Chondrocyte (in vitro differentiated cells): Measurements from ENCODE around the gene QKI. TPM values are rescaled to one million over a fixed set of nuclear protein-coding genes. Genes with fewer than 3 reads are reported as not detected.

Experiments used
- DNase-seq: peaks from one replicate; pipeline ENCODE4 v3.0.0; 2021; ENCODE audit warnings: mixed read lengths, low spot score
- H3K27ac Mint-ChIP-seq: one replicate; pipeline ENCODE4 v1.8.0; 2021; ENCODE audit warnings: mild to moderate bottlenecking, moderate library complexity, mixed read lengths; ENCODE audit not compliant: unreplicated experiment
- H3K27me3 Mint-ChIP-seq: 2 replicates; pipeline ENCODE4 v1.8.0; 2021; ENCODE audit warnings: low read depth, mixed read lengths
- H3K36me3 Mint-ChIP-seq: 2 replicates; pipeline ENCODE4 v1.8.0; 2021; ENCODE audit warnings: low read depth, mixed read lengths
- H3K4me1 Mint-ChIP-seq: 2 replicates; pipeline ENCODE4 v1.8.0; 2021; ENCODE audit warnings: low read depth, mild to moderate bottlenecking, mixed read lengths
- H3K4me3 Mint-ChIP-seq: one replicate; pipeline ENCODE4 v1.8.0; 2021; ENCODE audit warnings: mild to moderate bottlenecking, moderate library complexity, mixed read lengths; ENCODE audit not compliant: unreplicated experiment
- H3K9me3 Mint-ChIP-seq: 2 replicates; pipeline ENCODE4 v1.8.0; 2021; ENCODE audit warnings: low read depth, mixed read lengths
- CTCF ChIP-seq: fragments of 200-600 bp; sonication (generic); IDR thresholded peaks from 2 replicates; pipeline ENCODE4 v1.5.0; 2021; ENCODE audit warnings: antibody characterized with exemption, mild to moderate bottlenecking, moderate library complexity
- total RNA-seq: library from RNA; stranded (reverse); gene quantifications from 3 replicates; pipeline ENCODE4 v1.2.1, GENCODE V29; 2021

The QKI gene
- total RNA-seq, 1 donor from 2014 or later, result 189 TPM

GRCh38 chr6:163402616-163403015 lies 11.9 kb upstream of the QKI start:
- Mint-ChIP-seq H3K36me3 (no peaks in the 10 kb centered on the region), H3K4me1 (peaks cover 19% of the 10 kb centered on the region), H3K4me3 (no peak overlapping the region), H3K9me3 (no peaks in the 10 kb centered on the region), H3K27ac (no peak overlapping the region), H3K27me3 (no peaks in the 10 kb centered on the region)
- no peak for DNase-seq
- TF ChIP-seq CTCF, result no peak

DNA sequence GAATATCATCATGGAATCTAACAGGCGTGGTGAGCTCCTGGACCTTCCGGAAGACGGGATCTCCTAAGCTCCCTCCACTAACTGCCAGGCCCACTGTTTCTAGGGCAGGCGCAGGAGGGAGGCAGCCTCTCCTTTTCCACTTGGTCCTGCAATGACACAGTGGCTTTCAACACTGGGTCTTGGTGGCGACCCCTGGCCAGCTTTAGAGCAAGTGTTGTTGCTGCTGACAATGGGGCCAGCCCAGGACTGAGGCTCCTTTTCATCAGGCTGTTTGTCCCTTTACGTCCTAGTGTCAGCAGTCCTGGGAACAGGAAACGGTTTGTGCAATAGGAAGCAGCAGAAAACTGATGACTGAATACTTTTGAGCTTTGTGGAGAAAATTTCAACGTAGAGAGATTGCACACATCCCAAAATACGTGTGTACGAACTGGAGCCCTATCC lies 9.7 kb upstream of the QKI start:
- peaks cover 19% of the 10 kb centered on the region for H3K4me1 Mint-ChIP-seq

DNA sequence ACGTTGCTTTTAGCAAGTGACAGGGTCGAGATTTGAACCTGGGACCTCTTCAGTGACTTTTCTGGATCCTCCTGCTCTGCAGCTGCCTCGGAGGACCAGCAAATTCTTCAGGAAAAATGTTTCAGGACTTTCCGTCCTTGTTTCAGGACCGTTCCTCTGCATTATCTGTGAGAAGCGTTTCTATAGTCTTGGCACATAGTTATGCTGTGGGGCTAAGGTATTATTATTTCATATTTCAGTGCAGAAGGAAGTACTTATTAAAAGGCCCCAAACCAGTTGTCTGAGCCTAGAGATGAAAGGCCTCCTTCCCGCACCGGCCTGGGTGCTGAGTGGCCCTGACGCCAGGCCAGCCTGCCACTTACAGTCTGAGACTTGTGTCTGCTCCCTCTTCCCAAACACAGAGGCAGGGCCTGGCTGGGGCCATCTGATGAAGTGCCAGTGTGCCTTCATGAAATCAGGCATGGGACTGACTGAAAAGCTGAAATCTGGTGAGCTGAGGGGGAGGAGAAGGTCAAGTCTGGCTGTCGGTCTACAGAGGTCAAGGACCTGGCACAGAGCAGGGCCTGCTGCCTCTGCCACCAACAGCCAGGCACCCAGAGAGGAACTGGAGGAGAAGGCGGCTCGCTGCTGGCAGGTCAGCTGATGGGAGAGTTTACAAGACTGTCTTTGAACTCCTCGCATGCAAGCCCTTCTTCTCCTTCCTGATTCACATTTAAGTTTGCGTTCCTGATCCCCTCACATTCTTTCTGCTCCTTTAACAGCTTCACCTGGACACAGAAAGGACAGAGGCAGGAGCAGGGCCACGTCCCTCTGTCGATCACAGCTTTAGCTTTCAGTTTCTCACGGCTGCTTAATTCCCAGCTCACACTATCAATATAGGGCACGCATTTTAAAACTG lies 8.9 kb upstream of the QKI start:
- no peak for DNase-seq
- Mint-ChIP-seq H3K9me3 (no peaks in the 10 kb centered on the region), H3K27me3 (no peaks in the 10 kb centered on the region), H3K4me3 (peak overlapping the region; percentile 61), H3K4me1 (peaks cover 19% of the 10 kb centered on the region), H3K36me3 (no peaks in the 10 kb centered on the region), H3K27ac (peak overlapping the region; percentile 88)
- no peak for TF ChIP-seq CTCF

More for the DNA sequence above, 9.7 kb upstream of the QKI start:
- DNase-seq, result no peak
- TF ChIP-seq CTCF, result no peak
- Mint-ChIP-seq H3K27ac (no peak overlapping the region), H3K4me3 (no peak overlapping the region), H3K27me3 (no peaks in the 10 kb centered on the region), H3K9me3 (no peaks in the 10 kb centered on the region), H3K36me3 (no peaks in the 10 kb centered on the region)

DNA sequence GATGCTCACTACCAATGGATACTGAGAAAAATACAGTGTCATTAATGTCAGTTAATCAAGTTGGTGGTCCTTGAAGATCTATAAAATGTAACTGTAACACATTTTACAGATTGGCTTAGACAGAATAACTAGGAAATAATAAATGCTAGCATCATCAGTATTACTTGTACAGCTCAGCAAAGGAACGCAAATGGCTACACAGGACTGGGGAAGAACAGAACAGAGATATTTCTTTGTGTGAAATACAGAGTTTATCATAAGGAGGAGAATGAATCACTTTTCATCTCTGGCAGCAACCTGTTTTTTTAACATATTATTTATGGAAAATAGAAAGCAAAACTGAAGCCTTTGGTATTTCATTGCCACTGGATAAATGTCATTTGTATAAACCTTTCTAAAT lies 8.2 kb upstream of the QKI start:
- DNase-seq, result no peak
- Mint-ChIP-seq H3K4me1 (peaks cover 22% of the 10 kb centered on the region), H3K4me3 (peak overlapping the region; percentile 61), H3K27me3 (no peaks in the 10 kb centered on the region), H3K27ac (peak overlapping the region; percentile 88), H3K36me3 (peaks cover 2% of the 10 kb centered on the region), H3K9me3 (no peaks in the 10 kb centered on the region)
- no peak for TF ChIP-seq CTCF

- Mint-ChIP-seq H3K27me3 (no peaks in the 10 kb centered on the region), H3K27ac (peak overlapping the region; percentile 27), H3K4me1 (peaks cover 23% of the 10 kb centered on the region)
These were observed 7.7 kb upstream of the QKI start for GRCh38 chr6:163406830-163407229.

More at GRCh38 chr6:163406830-163407229, 7.7 kb upstream of the QKI start:
- Mint-ChIP-seq H3K36me3 (peaks cover 3% of the 10 kb centered on the region), H3K4me3 (no peak overlapping the region), H3K9me3 (no peaks in the 10 kb centered on the region)
- DNase-seq, result no peak
- TF ChIP-seq CTCF, result no peak
